HEK293T (cell line): Measurements from ENCODE around the gene BCAT1.

Experiments
- CTCF ChIA-PET: fragments of 350-600 bp; formaldehyde crosslinking; extraction: SDS; loops from one replicate; lab custom pipeline; 2021; ENCODE audit warnings: antibody characterized with exemption, inconsistent platforms; lab: Yijun Ruan, JAX
- POLR2A ChIA-PET: fragments of 350-600 bp; formaldehyde crosslinking; extraction: SDS; loops from one replicate; lab custom pipeline; 2020; ENCODE audit warnings: antibody characterized with exemption, inconsistent platforms; lab: Yijun Ruan, JAX
- DNase-seq: peaks from one replicate; pipeline ENCODE4 v3.0.0; 2012; ENCODE audit warnings: mixed read lengths; ENCODE audit errors: extremely low spot score
- ARNT ChIP-seq: fragments of 450-650 bp; IDR thresholded peaks from 2 replicates; pipeline ENCODE4 v1.6.1; 2017; ENCODE audit warnings: mild to moderate bottlenecking
- BHLHE40 ChIP-seq: fragments of 450-650 bp; IDR thresholded peaks from 2 replicates; pipeline ENCODE4 v1.6.1; 2016; ENCODE audit warnings: mild to moderate bottlenecking, moderate library complexity, borderline replicate concordance
- CTBP1 ChIP-seq: fragments of 450-650 bp; IDR thresholded peaks from 2 replicates; pipeline ENCODE4 v1.6.1; 2016; ENCODE audit warnings: borderline replicate concordance
- ELF4 ChIP-seq: fragments of 450-650 bp; IDR thresholded peaks from 2 replicates; pipeline ENCODE4 v1.6.1; 2017; ENCODE audit warnings: antibody characterized with exemption
- FOXA1 ChIP-seq: fragments of 450-650 bp; IDR thresholded peaks from 2 replicates; pipeline ENCODE4 v1.6.1; 2016; ENCODE audit warnings: mild to moderate bottlenecking
- FOXK2 ChIP-seq: fragments of 450-650 bp; IDR thresholded peaks from 2 replicates; pipeline ENCODE4 v1.6.1; 2016; ENCODE audit warnings: mild to moderate bottlenecking
- FOXM1 ChIP-seq: fragments of 450-650 bp; IDR thresholded peaks from 2 replicates; pipeline ENCODE4 v1.6.1; 2017; ENCODE audit warnings: mild to moderate bottlenecking, borderline replicate concordance
- HDGF ChIP-seq: fragments of 450-650 bp; IDR thresholded peaks from 2 replicates; pipeline ENCODE4 v1.6.1; 2017; ENCODE audit warnings: antibody characterized with exemption, borderline replicate concordance
- L3MBTL2 ChIP-seq: fragments of 450-650 bp; conservative IDR thresholded peaks from 2 replicates; pipeline ENCODE4 v1.6.1; 2016; ENCODE audit warnings: mild to moderate bottlenecking
- LEF1 ChIP-seq: fragments of 450-650 bp; IDR thresholded peaks from 2 replicates; pipeline ENCODE4 v1.6.1; 2017; ENCODE audit warnings: mild to moderate bottlenecking, borderline replicate concordance
- NFRKB ChIP-seq: fragments of 450-650 bp; IDR thresholded peaks from 2 replicates; pipeline ENCODE4 v1.6.1; 2016; ENCODE audit warnings: mild to moderate bottlenecking, moderate library complexity
- SP1 ChIP-seq: fragments of 450-650 bp; IDR thresholded peaks from 2 replicates; pipeline ENCODE4 v1.6.1; 2017
- SUZ12 ChIP-seq: fragments of 450-650 bp; IDR thresholded peaks from 2 replicates; pipeline ENCODE4 v1.6.1; 2016; ENCODE audit warnings: mild to moderate bottlenecking
- TARDBP ChIP-seq: fragments of 450-650 bp; IDR thresholded peaks from 2 replicates; pipeline ENCODE4 v1.6.1; 2016
- ZNF384 ChIP-seq: fragments of 450-650 bp; IDR thresholded peaks from 2 replicates; pipeline ENCODE4 v1.6.1; 2016
- TF ChIP-seq, protein P1 (sequence below): fragments of 450-650 bp; IDR thresholded peaks from 2 replicates; pipeline ENCODE4 v1.6.1; 2016

The BCAT1 gene

GRCh38 chr12:24839268-24839791 lies 109.6 kb downstream of the BCAT1 start:
- CTCF ChIA-PET, result interaction anchor here (0.5 kb wide), 1 partner anchor 764 kb away, joined by 3 read pairs; no protein-coding TSS in a partner anchor
- POLR2A ChIA-PET, result no interaction called here

DNA sequence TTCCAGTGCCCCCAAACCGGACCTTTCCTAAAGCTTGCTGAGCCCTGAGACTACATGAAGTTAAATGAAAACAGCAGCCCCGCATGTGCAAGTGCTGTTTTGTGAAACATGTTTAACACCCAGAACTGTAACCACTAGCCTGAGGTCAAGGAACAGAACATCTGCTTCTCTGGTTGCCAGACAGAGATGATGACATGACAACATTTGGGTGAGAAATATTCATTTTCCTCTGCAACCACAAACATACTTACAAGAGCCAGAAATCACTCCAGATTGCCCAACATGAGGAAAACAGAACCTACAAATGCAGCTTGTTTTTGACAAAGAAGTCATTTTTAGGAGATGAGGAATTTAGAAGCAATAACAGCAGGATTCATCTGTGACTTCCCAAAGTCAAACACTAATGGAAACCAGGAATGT lies 110.4 kb downstream of the BCAT1 start:
- no peak for DNase-seq
- CTCF ChIA-PET, result no interaction called here
- TF ChIP-seq ARNT (no peak), FOXA1 (no peak), FOXM1 (no peak), FOXK2 (no peak), LEF1 (no peak), BHLHE40 (no peak), ELF4 (no peak), CTBP1 (no peak), SP1 (no peak), SUZ12 (no peak), HDGF (no peak), ZNF384 (no peak), NFRKB (no peak), L3MBTL2 (no peak), TARDBP (no peak)
- TF ChIP-seq, protein P1, sequence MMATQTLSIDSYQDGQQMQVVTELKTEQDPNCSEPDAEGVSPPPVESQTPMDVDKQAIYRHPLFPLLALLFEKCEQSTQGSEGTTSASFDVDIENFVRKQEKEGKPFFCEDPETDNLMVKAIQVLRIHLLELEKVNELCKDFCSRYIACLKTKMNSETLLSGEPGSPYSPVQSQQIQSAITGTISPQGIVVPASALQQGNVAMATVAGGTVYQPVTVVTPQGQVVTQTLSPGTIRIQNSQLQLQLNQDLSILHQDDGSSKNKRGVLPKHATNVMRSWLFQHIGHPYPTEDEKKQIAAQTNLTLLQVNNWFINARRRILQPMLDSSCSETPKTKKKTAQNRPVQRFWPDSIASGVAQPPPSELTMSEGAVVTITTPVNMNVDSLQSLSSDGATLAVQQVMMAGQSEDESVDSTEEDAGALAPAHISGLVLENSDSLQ, result no peak
- POLR2A ChIA-PET, result no interaction called here

More at GRCh38 chr12:24839268-24839791, 109.6 kb downstream of the BCAT1 start:
- DNase-seq, result no peak
- no peak for TF ChIP-seq FOXM1
- TF ChIP-seq BHLHE40, result no peak
- TF ChIP-seq ZNF384, result no peak
- TF ChIP-seq LEF1, result no peak
- no peak for TF ChIP-seq HDGF
- no peak for TF ChIP-seq ARNT
- TF ChIP-seq SUZ12, result no peak
- TF ChIP-seq NFRKB, result no peak
- no peak for TF ChIP-seq CTBP1
- TF ChIP-seq L3MBTL2, result no peak
- TF ChIP-seq TARDBP, result no peak
- no peak for TF ChIP-seq FOXA1
- TF ChIP-seq SP1, result no peak
- no peak for TF ChIP-seq ELF4
- no peak for TF ChIP-seq FOXK2
- TF ChIP-seq, protein P1, result no peak

DNA sequence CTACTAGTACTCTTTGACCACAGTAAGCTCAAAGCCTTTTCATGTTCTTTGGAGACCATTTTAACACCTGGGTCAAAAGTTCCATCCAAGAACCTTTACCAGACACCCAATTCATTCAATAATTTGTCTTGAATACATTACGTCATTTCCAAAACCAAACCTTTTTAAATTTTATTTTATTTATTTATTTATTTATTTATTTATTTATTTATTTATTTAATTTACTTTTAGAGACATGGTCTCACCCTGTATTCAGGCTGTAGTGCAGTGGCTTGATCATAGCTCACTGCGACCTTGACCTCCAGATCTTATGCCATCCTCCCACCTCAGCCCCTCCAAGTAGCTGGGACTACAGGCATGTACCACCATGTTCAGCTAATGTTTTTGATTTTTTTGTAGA lies 113.5 kb downstream of the BCAT1 start:
- CTCF ChIA-PET, result interaction anchor here (0.6 kb wide), 1 partner anchor 21 kb away, joined by 3 read pairs; no protein-coding TSS in a partner anchor

DNA sequence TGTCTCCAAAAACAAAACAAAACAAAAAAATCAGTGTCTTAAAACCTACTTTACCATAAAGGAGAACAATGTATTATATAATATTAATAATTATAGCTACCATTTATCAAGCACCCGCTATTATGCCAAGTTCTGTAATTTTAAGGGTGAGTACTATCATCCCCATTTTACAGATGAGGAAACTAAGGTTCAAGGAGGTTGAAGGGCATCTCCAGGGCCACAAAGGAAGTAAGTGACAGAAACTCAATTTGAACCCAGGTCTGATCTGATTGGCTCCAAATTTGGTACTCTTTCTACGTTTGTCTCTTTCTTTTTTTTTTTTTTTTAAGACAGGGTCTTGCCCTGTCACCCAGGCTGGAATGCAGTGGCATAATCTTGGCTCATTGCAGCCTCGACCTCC lies 115.4 kb downstream of the BCAT1 start:
- no peak for DNase-seq
- TF ChIP-seq BHLHE40, result no peak
- ChIA-PET POLR2A (no interaction called here), CTCF (no interaction called here)

More for the DNA sequence above, 113.5 kb downstream of the BCAT1 start:
- no peak for TF ChIP-seq HDGF
- no peak for TF ChIP-seq CTBP1
- TF ChIP-seq TARDBP, result no peak
- TF ChIP-seq NFRKB, result no peak
- TF ChIP-seq FOXA1, result no peak
- TF ChIP-seq BHLHE40, result no peak
- TF ChIP-seq, protein P1, result no peak
- no peak for TF ChIP-seq ELF4
- no peak for TF ChIP-seq FOXM1
- TF ChIP-seq ZNF384, result no peak
- TF ChIP-seq FOXK2, result no peak
- no peak for TF ChIP-seq SUZ12
- no peak for DNase-seq
- POLR2A ChIA-PET, result no interaction called here

DNA sequence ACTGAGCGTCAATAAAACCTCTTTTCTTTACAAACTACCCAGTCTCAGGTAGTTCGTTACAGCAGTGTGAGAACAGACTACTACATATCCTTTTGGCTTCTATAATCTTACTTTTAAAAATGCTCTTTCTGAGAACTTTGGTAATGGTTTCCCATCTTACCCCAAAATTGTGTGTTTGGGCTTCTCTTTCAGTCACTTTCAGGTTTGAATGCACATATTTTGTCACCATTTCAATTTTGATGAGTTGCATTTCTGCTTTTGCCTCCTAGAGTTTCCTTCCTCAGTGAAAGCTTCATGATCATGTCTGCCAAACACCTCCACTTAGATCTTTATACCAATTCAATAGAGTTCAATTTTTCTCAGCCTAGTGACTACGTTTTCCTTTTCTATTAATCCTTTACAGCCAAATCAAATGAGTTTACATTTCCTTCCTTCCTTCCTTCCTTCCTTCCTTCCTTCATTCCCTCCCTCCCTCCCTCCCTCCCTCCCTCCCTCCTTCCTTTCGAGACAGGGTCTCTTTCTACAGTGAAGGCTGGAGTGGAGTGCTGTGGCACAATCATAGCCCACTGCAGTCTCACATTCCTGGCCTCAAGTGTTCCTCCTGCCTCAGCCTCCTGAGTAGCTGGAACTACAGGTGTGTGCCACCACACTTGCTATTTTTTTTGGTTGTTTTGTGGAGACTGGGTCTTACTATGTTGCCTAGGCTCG lies 124.9 kb downstream of the BCAT1 start:
- TF ChIP-seq FOXM1 (no peak), CTBP1 (no peak), SP1 (no peak)
- TF ChIP-seq, protein P1, result no peak
- no peak for DNase-seq
- CTCF ChIA-PET, result no interaction called here
- POLR2A ChIA-PET, result no interaction called here

DNA sequence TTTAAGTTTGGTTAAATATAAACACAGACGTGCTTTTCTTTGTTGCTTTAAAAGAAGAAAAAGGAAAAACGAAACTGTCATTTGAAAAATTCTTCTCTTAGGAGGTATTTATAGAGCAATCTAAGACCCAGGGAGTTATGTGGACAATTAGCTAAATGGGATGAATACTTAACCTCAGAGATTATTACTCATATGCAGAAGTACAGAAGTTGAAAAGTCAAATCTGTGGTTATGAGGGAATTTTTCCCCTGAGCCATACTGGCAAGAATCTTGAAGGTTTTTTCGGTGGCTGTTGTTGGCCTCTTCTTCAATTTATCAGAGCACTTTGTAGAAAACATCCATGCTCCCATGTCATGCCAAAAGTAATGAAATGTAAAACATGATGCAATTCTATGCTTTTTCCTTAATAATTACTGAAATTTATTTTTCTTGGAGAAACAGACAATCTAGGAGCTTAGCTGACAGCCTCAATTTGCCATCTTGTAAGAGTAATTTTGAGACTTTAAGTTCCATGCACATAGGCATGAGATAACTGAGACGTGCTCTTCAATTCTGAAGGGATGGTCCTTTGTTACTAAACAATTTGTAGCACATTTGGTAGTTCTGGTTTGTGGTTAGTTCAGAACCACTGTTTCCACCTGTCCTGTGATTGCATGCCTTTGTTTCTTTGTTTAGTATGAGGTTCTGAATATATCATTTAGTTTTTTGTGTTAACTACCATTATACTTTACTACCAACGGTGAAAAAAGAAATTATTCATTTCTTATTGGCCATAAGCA lies 126.6 kb downstream of the BCAT1 start:
- CTCF ChIA-PET, result no interaction called here
- POLR2A ChIA-PET, result no interaction called here
- TF ChIP-seq ARNT (no peak), L3MBTL2 (no peak), HDGF (no peak), NFRKB (no peak), ELF4 (no peak), FOXM1 (no peak), LEF1 (no peak), BHLHE40 (no peak), FOXK2 (no peak), FOXA1 (no peak), TARDBP (no peak), CTBP1 (no peak), ZNF384 (no peak)
- TF ChIP-seq, protein P1, result no peak
- DNase-seq, result no peak
